Sigmoid colon (tissue), 7 donors: ENCODE measurements around the gene HYAL4. TPM values are rescaled to one million over a fixed set of nuclear protein-coding genes. Genes with fewer than 3 reads are reported as not detected.

Experiments used
- DNase-seq: peaks from one replicate; pipeline ENCODE4 v3.0.0-alpha.2; 2019
- H3K27ac ChIP-seq, 4 donors: fragments of 200-600 bp; sonication (generic); one replicate each; pipeline ENCODE4 v1.5.1; 2016 to 2019; ENCODE audit warnings: mild to moderate bottlenecking in 1 of 4
- H3K27me3 ChIP-seq, 3 donors: fragments of 200-600 bp; sonication (generic); one replicate each; pipeline ENCODE4 v1.5.1; 2019; ENCODE audit warnings: mild to moderate bottlenecking in 1 of 3
- H3K36me3 ChIP-seq, 4 donors: fragments of 200-600 bp; sonication (generic); one replicate each; pipeline ENCODE4 v1.5.1; 2016 to 2019
- H3K4me1 ChIP-seq, 4 donors: fragments of 200-600 bp; sonication (generic); one replicate each; pipeline ENCODE4 v1.5.1; 2017 to 2019
- H3K4me3 ChIP-seq, 4 donors: fragments of 200-600 bp; sonication (generic); one replicate each; pipeline ENCODE4 v1.5.1; 2017 to 2019; ENCODE audit warnings: mild to moderate bottlenecking in 2 of 4, moderate library complexity in 1 of 4
- H3K9me3 ChIP-seq, 4 donors: fragments of 200-600 bp in 3 of 4; sonication (generic) in 3 of 4; one replicate each; pipeline versions ENCODE4 v1.5.1 to v1.6.1; 2013 to 2019
- CTCF ChIP-seq, 4 experiments: fragments of 450-650 bp in 3 of 4; fragments of 200-600 bp in 1 of 4; IDR thresholded peaks; one replicate each; pipeline ENCODE4 v1.5.1; 2016 to 2019; ENCODE audit warnings: antibody characterized with exemption in 4 of 4, mild to moderate bottlenecking in 3 of 4, moderate library complexity in 2 of 4
- EP300 ChIP-seq, 4 donors: sonication (generic); formaldehyde crosslinking; IDR thresholded peaks; one replicate each; pipeline ENCODE4 v1.6.1; 2017; ENCODE audit warnings: antibody characterized with exemption in 4 of 4
- POLR2A ChIP-seq, 2 donors: fragments of 450-650 bp; IDR thresholded peaks; one replicate each; pipeline ENCODE4 v1.6.1; 2016; ENCODE audit warnings: antibody characterized with exemption in 2 of 2, mild to moderate bottlenecking in 2 of 2, moderate library complexity in 2 of 2
- POLR2AphosphoS5 ChIP-seq, 4 donors: sonication (generic); formaldehyde crosslinking; IDR thresholded peaks; one replicate each; pipeline ENCODE4 v1.6.1; 2017; ENCODE audit warnings: antibody characterized with exemption in 4 of 4
- WGBS, 2 donors: extraction: QIAGEN DNeasy Blood & Tissue Kit; methylation state at CpG; one replicate each; pipeline ENCODE4 v1.1.7; 2013; 5-methylcytosine and 5-hydroxymethylcytosine counted together
- intact Hi-C: fragments of 100-400 bp; cut with DNase I; formaldehyde crosslinking; loops from one replicate; pipeline ENCODE4 v1.15.1; 2023
- polyA plus RNA-seq, 3 donors: library from polyadenylated mRNA; stranded (reverse); fragments of 200-250 nt; gene quantifications; one replicate each; pipeline ENCODE4 v1.2.3, GENCODE V29; 2013
- total RNA-seq, 4 donors: library from RNA; depleted of rRNA; stranded (reverse); fragments of >200 nt; gene quantifications; one replicate each; pipeline ENCODE4 v1.1.0, GENCODE V29; 2016
- donor health status: healthy with polysubstance abuse.
- donor health status: Bipolar disorder and iron deficiency.
- donor health status: healthy.

Gene HYAL4
- total and polyA plus RNA-seq, 7 donors, result 0.09 TPM; not detected in 6

DNA sequence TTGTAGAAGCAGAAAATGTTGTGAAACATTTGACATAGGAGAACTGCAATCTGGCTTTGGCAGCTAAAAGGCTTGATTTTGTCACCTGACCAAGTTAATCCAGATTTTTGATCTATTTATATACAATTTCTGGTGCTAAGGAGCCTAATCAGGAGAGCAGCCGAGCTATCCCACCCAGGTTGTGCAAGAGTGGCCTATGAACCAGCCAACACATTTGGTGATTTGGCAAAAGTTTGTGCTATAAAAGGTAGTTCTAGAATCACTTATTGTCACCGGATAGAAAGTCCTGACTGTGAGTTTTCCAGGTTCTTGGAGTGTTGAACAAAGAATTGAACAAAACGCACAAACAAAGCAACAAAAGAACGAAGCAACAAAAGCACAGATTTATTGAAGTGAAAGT lies 78.6 kb downstream of the HYAL4 start:
- Histone ChIP-seq H3K4me3 (no peak overlapping the region), H3K36me3 (no peaks in the 10 kb centered on the region), H3K27me3 (no peaks in the 10 kb centered on the region), H3K27ac (no peak overlapping the region), H3K9me3 (no peaks in the 10 kb centered on the region), H3K4me1 (no peaks in the 10 kb centered on the region)
- intact Hi-C loops, result no loop called here
- DNase-seq, result no peak
- WGBS, 2 donors, result 92 to 95% methylated on average over 4 of the region's 4 CpGs
- TF ChIP-seq POLR2AphosphoS5 (IDR thresholded peaks at IDR 0.05) (no peak), CTCF (IDR thresholded peaks at IDR 0.05) (no peak), EP300 (IDR thresholded peaks at IDR 0.05) (no peak)

GRCh38 chr7:123924941-123925340 lies 80.0 kb downstream of the HYAL4 start, which contains the start of gene SPAM1:
TSS of gene SPAM1 (plus strand) at chr7:123925241. CDS start at chr7:123953571, 28,330 bp downstream.
- TF ChIP-seq EP300 (IDR thresholded peaks at IDR 0.05) (no peak), POLR2A (IDR thresholded peaks at IDR 0.05) (no peak), CTCF (IDR thresholded peaks at IDR 0.05) (no peak), POLR2AphosphoS5 (IDR thresholded peaks at IDR 0.05) (no peak)
- no peaks in the 10 kb centered on the region for H3K27me3 ChIP-seq
- H3K27ac ChIP-seq, result no peak within 1 kb of the TSS
- intact Hi-C loops, result no loop called here
- H3K4me3 ChIP-seq, result no peak within 1 kb of the TSS
- no peaks in the 10 kb centered on the region for H3K36me3 ChIP-seq
- no peak for DNase-seq
- H3K4me1 ChIP-seq, result no peaks in the 10 kb centered on the region
- no peaks in the 10 kb centered on the region for H3K9me3 ChIP-seq

Other genes with a start within 250 kb of the HYAL4 start
- not detected for gene ASB15, start 243.3 kb upstream of the HYAL4 start, total RNA-seq
- gene ASB15, start 243.3 kb upstream of the HYAL4 start, polyA plus RNA-seq, result not detected
- not detected for gene LMOD2, start 189.3 kb upstream of the HYAL4 start, total RNA-seq
- gene LMOD2, start 189.3 kb upstream of the HYAL4 start, polyA plus RNA-seq, result under 1 TPM in 2 of 3 donors, not detected in 1; 0.03 to 0.46 TPM
- gene WASL, start 96.2 kb upstream of the HYAL4 start, total RNA-seq, result 10 to 100 TPM; 32.4 to 45.3 (median 39.0) TPM
- 10 to 100 TPM; 33.0 to 80.5 (median 71.5) TPM for gene WASL, start 96.2 kb upstream of the HYAL4 start, polyA plus RNA-seq
- not detected for gene SPAM1, start 80.1 kb downstream of the HYAL4 start, total RNA-seq
- gene SPAM1, start 80.1 kb downstream of the HYAL4 start, polyA plus RNA-seq, result not detected
- under 1 TPM in 1 of 4 donors, not detected in 3; 0.71 TPM for gene TMEM229A, start 187.9 kb downstream of the HYAL4 start, total RNA-seq
- gene TMEM229A, start 187.9 kb downstream of the HYAL4 start, polyA plus RNA-seq, result under 1 TPM in 1 of 3 donors, not detected in 2; 0.03 TPM